PC-9 (cell line): ENCODE measurements around the gene PTPN18.
"Not testable (repeated sequence)": the region's sequence is repeated elsewhere in the genome, so short reads cannot be mapped to it uniquely, and the experiment has no call there.

Experiments used
- CTCF ChIP-seq: fragments of 200-600 bp; sonication (generic); conservative IDR thresholded peaks from 2 replicates; pipeline ENCODE4 v1.6.1; 2017; ENCODE audit warnings: mixed run types, antibody characterized with exemption, mild to moderate bottlenecking, moderate library complexity
- EZH2 ChIP-seq: fragments of 200-600 bp; sonication (generic); IDR thresholded peaks from 2 replicates; pipeline ENCODE4 v1.8.0; 2017; ENCODE audit warnings: antibody characterized with exemption, low read depth

- TF ChIP-seq EZH2, CTCF: not testable (repeated sequence)
These were observed 63.0 kb downstream of the PTPN18 start for GRCh38 chr2:130418845-130419244.
